Measurements from ENCODE around the gene CACNA2D3. TPM values are rescaled to one million over a fixed set of nuclear protein-coding genes. Genes with fewer than 3 reads are reported as not detected.
A peak's percentile ranks its signal among the peaks of the same experiment; 100 is the strongest.

The CACNA2D3 gene
- total and polyA plus RNA-seq, 4 donors = 0.38 to 2.5 (median 1.1) TPM

DNA sequence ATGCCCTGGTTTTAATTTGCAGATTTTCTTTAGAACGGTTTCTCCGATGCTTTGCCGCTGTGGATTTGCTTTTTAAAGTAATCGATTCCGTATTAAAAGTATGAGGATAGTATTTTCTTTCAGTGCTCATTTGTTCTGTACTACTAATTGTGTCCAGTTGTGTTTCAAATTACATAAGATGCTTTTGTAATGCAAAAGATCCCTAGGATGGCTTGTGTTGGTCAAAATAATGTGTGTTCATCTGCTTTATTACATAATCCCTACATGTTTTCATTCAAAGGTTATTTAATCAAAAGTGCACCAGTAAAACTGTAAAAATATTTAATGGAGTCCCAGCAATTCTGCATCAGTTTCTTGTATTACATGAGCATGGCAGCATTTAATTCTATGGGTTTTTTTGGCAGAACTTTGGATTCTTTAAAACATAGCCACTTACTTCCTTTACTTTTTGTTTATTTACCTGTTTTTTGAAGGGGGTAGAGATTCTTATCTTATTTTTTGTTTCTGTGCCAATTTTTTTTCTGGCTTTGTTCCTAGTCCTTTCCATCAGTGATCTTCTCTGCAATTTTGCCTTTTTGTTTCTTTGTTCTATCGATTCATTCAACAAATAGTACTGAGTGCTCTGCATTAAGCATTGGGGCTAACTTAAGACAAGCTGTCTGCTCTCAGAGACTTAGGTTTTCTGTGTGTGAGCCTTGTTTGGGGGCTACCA, 452.7 kb downstream of the CACNA2D3 start:
- no peaks in the 10 kb centered on the region for H3K27me3 ChIP-seq (ENCODE audit: control insufficient read depth in 3 of 3, insufficient read depth in 3 of 3, low read length in 2 of 3)
- H3K36me3 ChIP-seq (ENCODE audit: control insufficient read depth in 4 of 4, insufficient read depth in 4 of 4, low read length in 4 of 4) = no peaks in the 10 kb centered on the region
- DNase-seq (no peak), ATAC-seq (ENCODE audit: insufficient read depth, low FRiP score) (no peak)
- WGBS, 2 donors = 88 to 91% methylated on average over 6 of the region's 6 CpGs
- no peak overlapping the region for H3K9ac ChIP-seq (ENCODE audit: insufficient read depth in 1 of 2, low read length in 2 of 2)
- H3K4me1 ChIP-seq (ENCODE audit: control insufficient read depth in 5 of 5, insufficient read depth in 5 of 5, low read length in 5 of 5) = peaks cover 0 to 5% (median 0%) of the 10 kb centered on the region in 5 donors
- no peak overlapping the region for H3K4me3 ChIP-seq
- no peak for TF ChIP-seq CTCF (IDR thresholded peaks at IDR 0.05; ENCODE audit: control extremely low read depth, extremely low read depth)
- H3K27ac ChIP-seq (ENCODE audit: low read depth in 1 of 2, low read length in 1 of 2) = no peak overlapping the region
- peaks cover 0 to 9% (median 0%) of the 10 kb centered on the region in 4 donors for H3K9me3 ChIP-seq (ENCODE audit: control insufficient read depth in 4 of 4, insufficient read depth in 3 of 4, low read length in 3 of 4)

GRCh38 chr3:54575618-54575960, 453.2 kb downstream of the CACNA2D3 start:
- DNase-seq (peak in 1 of 3 donors; percentile 2), ATAC-seq (ENCODE audit: insufficient read depth, low FRiP score) (no peak)
- H3K27me3 ChIP-seq (ENCODE audit: control insufficient read depth in 3 of 3, insufficient read depth in 3 of 3, low read length in 2 of 3) = no peaks in the 10 kb centered on the region
- TF ChIP-seq CTCF (IDR thresholded peaks at IDR 0.05; ENCODE audit: control extremely low read depth, extremely low read depth) = no peak
- peaks cover 0 to 5% (median 0%) of the 10 kb centered on the region in 5 donors for H3K4me1 ChIP-seq (ENCODE audit: control insufficient read depth in 5 of 5, insufficient read depth in 5 of 5, low read length in 5 of 5)
- no peaks in the 10 kb centered on the region for H3K36me3 ChIP-seq (ENCODE audit: control insufficient read depth in 4 of 4, insufficient read depth in 4 of 4, low read length in 4 of 4)
- H3K9ac ChIP-seq (ENCODE audit: insufficient read depth in 1 of 2, low read length in 2 of 2) = no peak overlapping the region
- peaks cover 0 to 9% (median 0%) of the 10 kb centered on the region in 4 donors for H3K9me3 ChIP-seq (ENCODE audit: control insufficient read depth in 4 of 4, insufficient read depth in 3 of 4, low read length in 3 of 4)
- no peak overlapping the region for H3K27ac ChIP-seq (ENCODE audit: low read depth in 1 of 2, low read length in 1 of 2)
- no peak overlapping the region for H3K4me3 ChIP-seq
- WGBS, 2 donors = 39 to 49% methylated on average over 3 of the region's 3 CpGs

DNA sequence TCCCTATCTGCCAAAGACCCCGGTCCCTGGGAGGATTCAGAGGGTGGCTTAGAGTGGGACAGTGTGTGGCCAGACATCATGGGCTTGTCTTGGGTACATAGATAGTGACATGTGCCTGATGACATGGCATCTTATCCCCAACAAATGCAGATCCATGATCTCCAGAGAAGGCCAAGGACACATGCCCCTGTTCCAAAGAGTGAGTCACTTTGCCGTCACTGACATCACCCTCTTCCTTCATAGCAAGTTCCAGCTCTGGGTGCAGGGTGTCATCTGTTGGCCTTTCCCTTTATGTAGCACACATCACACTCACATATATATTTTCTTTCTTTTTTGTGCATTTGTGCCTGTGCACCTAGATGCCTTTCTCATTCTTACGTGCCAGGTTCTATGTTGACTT, 455.0 kb downstream of the CACNA2D3 start:
- ATAC-seq (ENCODE audit: insufficient read depth, low FRiP score) = no peak
- 94 to 98% methylated on average over 3 of the region's 3 CpGs for WGBS, 2 donors
- no peak for TF ChIP-seq CTCF (IDR thresholded peaks at IDR 0.05; ENCODE audit: control extremely low read depth, extremely low read depth)

More for the DNA sequence above, 455.0 kb downstream of the CACNA2D3 start:
- Histone ChIP-seq H3K36me3 (ENCODE audit: control insufficient read depth in 4 of 4, insufficient read depth in 4 of 4, low read length in 4 of 4) (no peaks in the 10 kb centered on the region), H3K9ac (ENCODE audit: insufficient read depth in 1 of 2, low read length in 2 of 2) (no peak overlapping the region), H3K27me3 (ENCODE audit: control insufficient read depth in 3 of 3, insufficient read depth in 3 of 3, low read length in 2 of 3) (no peaks in the 10 kb centered on the region), H3K4me3 (no peak overlapping the region), H3K9me3 (ENCODE audit: control insufficient read depth in 4 of 4, insufficient read depth in 3 of 4, low read length in 3 of 4) (peaks cover 0 to 4% (median 0%) of the 10 kb centered on the region in 4 donors), H3K27ac (ENCODE audit: low read depth in 1 of 2, low read length in 1 of 2) (no peak overlapping the region), H3K4me1 (ENCODE audit: control insufficient read depth in 5 of 5, insufficient read depth in 5 of 5, low read length in 5 of 5) (peaks cover 0 to 5% (median 0%) of the 10 kb centered on the region in 5 donors)
- no peak for DNase-seq
